Neural progenitor cell (in vitro differentiated cells): ENCODE results near the gene MMP14.

Experiments
- CTCF ChIP-seq: fragments of 200-600 bp; sonication (generic); IDR thresholded peaks from 2 replicates; pipeline ENCODE4 v1.5.1; 2017; ENCODE audit warnings: antibody characterized with exemption, mild to moderate bottlenecking
- EZH2phosphoT487 ChIP-seq: fragments of 200-600 bp; sonication (generic); IDR thresholded peaks from 2 replicates; pipeline ENCODE4 v1.6.1; 2017; ENCODE audit warnings: antibody characterized with exemption

GRCh38 chr14:22796087-22796707 is 40.2 kb upstream of the MMP14 start:
- no peak for TF ChIP-seq EZH2phosphoT487
- no peak for TF ChIP-seq CTCF
